Measurements from ENCODE around the gene DDIT3. TPM values are rescaled to one million over a fixed set of nuclear protein-coding genes. Genes with fewer than 3 reads are reported as not detected.

The DDIT3 gene
- polyA plus RNA-seq, 3 donors, result 9.3 to 163 (median 9.4) TPM

DNA sequence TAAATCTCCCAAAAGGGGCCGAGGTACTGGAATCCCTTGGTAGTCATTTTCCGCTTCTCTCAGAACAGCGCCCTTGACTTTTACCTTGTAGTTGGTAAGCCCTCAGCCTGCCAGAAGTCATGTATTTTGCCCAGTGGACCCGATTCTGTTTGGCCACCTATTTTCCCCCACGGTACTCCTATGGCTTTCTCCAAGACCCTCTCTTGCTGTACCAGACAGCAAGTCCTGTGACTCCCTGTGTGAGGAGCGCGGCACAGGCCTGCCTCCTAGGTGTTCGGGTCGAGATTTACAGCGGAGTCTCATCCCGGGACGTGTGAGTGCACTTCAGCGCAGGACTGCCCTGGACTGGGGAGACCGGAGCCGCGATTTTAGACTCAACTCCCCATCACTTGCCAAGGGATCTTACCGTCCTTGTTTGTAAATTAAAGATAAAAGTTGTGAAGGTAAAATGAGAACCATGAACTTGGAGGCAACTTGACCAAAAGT lies 1.3 kb upstream of the DDIT3 start:
- H3K4me1 ChIP-seq (ENCODE audit: control insufficient read depth in 1 of 2, insufficient read depth in 2 of 2, low read length in 2 of 2), result peaks cover 52 to 61% of the 10 kb centered on the region in 2 donors
- peak overlapping the region; percentile 75 for H3K9ac ChIP-seq (ENCODE audit: insufficient read depth, low read length, poor library complexity, severe bottlenecking)
- H3K36me3 ChIP-seq (replicated peaks in 1 of 2; ENCODE audit: control insufficient read depth in 1 of 2, insufficient read depth in 2 of 2, low read length in 2 of 2), result peaks cover 42 to 43% of the 10 kb centered on the region in 2 donors
- H3K27ac Mint-ChIP-seq, result peak overlapping the region; percentile 99 to 100 (median 99)
- H3K9me3 ChIP-seq (replicated peaks in 1 of 2; ENCODE audit: control insufficient read depth in 1 of 2, insufficient read depth in 1 of 2, low read length in 2 of 2), result no peaks in the 10 kb centered on the region
- TF ChIP-seq, protein P1, sequence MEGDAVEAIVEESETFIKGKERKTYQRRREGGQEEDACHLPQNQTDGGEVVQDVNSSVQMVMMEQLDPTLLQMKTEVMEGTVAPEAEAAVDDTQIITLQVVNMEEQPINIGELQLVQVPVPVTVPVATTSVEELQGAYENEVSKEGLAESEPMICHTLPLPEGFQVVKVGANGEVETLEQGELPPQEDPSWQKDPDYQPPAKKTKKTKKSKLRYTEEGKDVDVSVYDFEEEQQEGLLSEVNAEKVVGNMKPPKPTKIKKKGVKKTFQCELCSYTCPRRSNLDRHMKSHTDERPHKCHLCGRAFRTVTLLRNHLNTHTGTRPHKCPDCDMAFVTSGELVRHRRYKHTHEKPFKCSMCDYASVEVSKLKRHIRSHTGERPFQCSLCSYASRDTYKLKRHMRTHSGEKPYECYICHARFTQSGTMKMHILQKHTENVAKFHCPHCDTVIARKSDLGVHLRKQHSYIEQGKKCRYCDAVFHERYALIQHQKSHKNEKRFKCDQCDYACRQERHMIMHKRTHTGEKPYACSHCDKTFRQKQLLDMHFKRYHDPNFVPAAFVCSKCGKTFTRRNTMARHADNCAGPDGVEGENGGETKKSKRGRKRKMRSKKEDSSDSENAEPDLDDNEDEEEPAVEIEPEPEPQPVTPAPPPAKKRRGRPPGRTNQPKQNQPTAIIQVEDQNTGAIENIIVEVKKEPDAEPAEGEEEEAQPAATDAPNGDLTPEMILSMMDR (IDR thresholded peaks at IDR 0.05), result no peak
- H3K36me3 Mint-ChIP-seq, result peaks cover 44 to 51% of the 10 kb centered on the region in 2 donors
- peaks cover 72% of the 10 kb centered on the region for H4K20me1 ChIP-seq (ENCODE audit: insufficient read depth, low read length)
- intact Hi-C loops (cut with micrococcal nuclease), result loop anchor here (5.0 kb wide), 3 partner anchors 34 to 416 kb away; partner anchors contain the start of genes ARHGAP9 (in 1 of the 2) and MARS1 (in 1 of the 2)
- no peak for DNase-seq
- peaks cover 51% of the 10 kb centered on the region for H3K4me1 Mint-ChIP-seq
- H3K4me3 Mint-ChIP-seq, result peak overlapping the region; percentile 77 to 86
- H3K79me2 ChIP-seq (ENCODE audit: insufficient read depth, low read length), result peaks cover 70% of the 10 kb centered on the region
- peaks cover 0 to 2% (median 0%) of the 10 kb centered on the region in 7 donors for H3K9me3 Mint-ChIP-seq
- H3K4me2 ChIP-seq (replicated peaks; ENCODE audit: extremely low read depth, low read length, poor library complexity, severe bottlenecking), result peak overlapping the region; percentile 98
- WGBS (ENCODE audit: insufficient coverage), result 73% methylated on average over 8 of the region's 17 CpGs
- H3K27me3 Mint-ChIP-seq (ENCODE audit: low read depth in 3 of 3), result peaks cover 0 to 1% (median 0%) of the 10 kb centered on the region in 3 donors
- H3K27me3 ChIP-seq (ENCODE audit: control insufficient read depth in 2 of 2, insufficient read depth in 2 of 2, low read length in 2 of 2), result no peaks in the 10 kb centered on the region
- peak overlapping the region in 1 of 3 experiments; percentile 98 for H3K4me3 ChIP-seq (replicated peaks in 1 of 3; ENCODE audit: low read depth in 2 of 3, low read length in 3 of 3)
- no peak overlapping the region for H2AFZ ChIP-seq (ENCODE audit: insufficient read depth, low read depth, low read length, poor library complexity, severe bottlenecking)
- H3K27ac ChIP-seq (ENCODE audit: low read depth in 1 of 2, low read length in 2 of 2), result peak overlapping the region; percentile 96 to 99

DNA sequence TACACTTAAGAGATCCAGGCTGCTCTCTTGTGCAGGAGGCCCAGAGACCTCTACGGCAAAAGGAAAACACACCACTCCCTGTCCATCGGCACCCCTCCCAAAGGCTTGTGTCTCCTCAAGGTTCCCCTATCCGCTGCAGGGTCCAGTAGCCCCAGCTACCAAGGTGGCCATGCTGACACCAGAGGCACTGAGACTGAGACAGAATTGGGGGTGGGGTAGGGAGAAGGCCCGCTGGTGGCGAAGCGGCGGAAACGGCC lies 590 bp downstream of the DDIT3 start:
- peaks cover 47% of the 10 kb centered on the region for H3K4me1 Mint-ChIP-seq
- H3K4me3 Mint-ChIP-seq, result peak overlapping the region; percentile 96 to 97
- peak overlapping the region; percentile 99 to 100 (median 99) for H3K27ac Mint-ChIP-seq
- no peak overlapping the region for H2AFZ ChIP-seq (ENCODE audit: insufficient read depth, low read depth, low read length, poor library complexity, severe bottlenecking)
- peak overlapping the region; percentile 70 to 96 (median 89) for H3K4me3 ChIP-seq (replicated peaks in 1 of 3; ENCODE audit: low read depth in 2 of 3, low read length in 3 of 3)
- H3K36me3 ChIP-seq (replicated peaks in 1 of 2; ENCODE audit: control insufficient read depth in 1 of 2, insufficient read depth in 2 of 2, low read length in 2 of 2), result peaks cover 42 to 43% of the 10 kb centered on the region in 2 donors
- intact Hi-C loops (cut with micrococcal nuclease), result loop anchor here (5.0 kb wide), 3 partner anchors 32 to 418 kb away; partner anchors contain the start of genes ARHGAP9 (in 1 of the 2) and MARS1 (in 1 of the 2)
- peak overlapping the region; percentile 97 to 98 for H3K27ac ChIP-seq (ENCODE audit: low read depth in 1 of 2, low read length in 2 of 2)
- H4K20me1 ChIP-seq (ENCODE audit: insufficient read depth, low read length), result peaks cover 69% of the 10 kb centered on the region
- H3K9me3 ChIP-seq (replicated peaks in 1 of 2; ENCODE audit: control insufficient read depth in 1 of 2, insufficient read depth in 1 of 2, low read length in 2 of 2), result no peaks in the 10 kb centered on the region
- H3K36me3 Mint-ChIP-seq, result peaks cover 51% of the 10 kb centered on the region in 2 donors
- no peaks in the 10 kb centered on the region for H3K27me3 ChIP-seq (ENCODE audit: control insufficient read depth in 2 of 2, insufficient read depth in 2 of 2, low read length in 2 of 2)
- TF ChIP-seq, protein P1 (IDR thresholded peaks at IDR 0.05), result no peak
- peak overlapping the region; percentile 95 for H3K4me2 ChIP-seq (replicated peaks; ENCODE audit: extremely low read depth, low read length, poor library complexity, severe bottlenecking)
- H3K9me3 Mint-ChIP-seq, result peaks cover 0 to 2% (median 0%) of the 10 kb centered on the region in 7 donors
- peaks cover 0 to 1% (median 0%) of the 10 kb centered on the region in 3 donors for H3K27me3 Mint-ChIP-seq (ENCODE audit: low read depth in 3 of 3)
- peaks cover 55% of the 10 kb centered on the region for H3K79me2 ChIP-seq (ENCODE audit: insufficient read depth, low read length)
- H3K9ac ChIP-seq (ENCODE audit: insufficient read depth, low read length, poor library complexity, severe bottlenecking), result peak overlapping the region; percentile 97
- 0% methylated on average over 7 of the region's 8 CpGs for WGBS (ENCODE audit: insufficient coverage)
- peaks cover 52 to 53% of the 10 kb centered on the region in 2 donors for H3K4me1 ChIP-seq (ENCODE audit: control insufficient read depth in 1 of 2, insufficient read depth in 2 of 2, low read length in 2 of 2)
- peak in 2 of 3 donors; percentile 40 to 49 for DNase-seq
